T-helper 1 cell treated with Interleukin-12 subunit alpha and Interleukin-12 subunit beta and Interleukin-4 antibody, amounts not matched to agents 30 μg/mL and 1 μg/mL, for 36 hours (primary cell): Measurements from ENCODE around the gene PFDN1.

ENCODE experiments used
- H3K27ac Mint-ChIP-seq: one replicate; pipeline ENCODE4 v1.8.0; 2021; ENCODE audit warnings: mild to moderate bottlenecking, mixed read lengths
- H3K27me3 Mint-ChIP-seq: one replicate; pipeline ENCODE4 v1.8.0; 2021; ENCODE audit warnings: low read depth, mixed read lengths
- H3K36me3 Mint-ChIP-seq: one replicate; pipeline ENCODE4 v1.8.0; 2021; ENCODE audit warnings: low read depth, mixed read lengths
- H3K4me1 Mint-ChIP-seq: one replicate; pipeline ENCODE4 v1.8.0; 2021; ENCODE audit warnings: low read depth, mixed read lengths
- H3K4me3 Mint-ChIP-seq: one replicate; pipeline ENCODE4 v1.8.0; 2021; ENCODE audit warnings: mild to moderate bottlenecking, moderate library complexity, mixed read lengths
- H3K9me3 Mint-ChIP-seq: one replicate; pipeline ENCODE4 v1.8.0; 2021; ENCODE audit warnings: mixed read lengths

Gene PFDN1

DNA sequence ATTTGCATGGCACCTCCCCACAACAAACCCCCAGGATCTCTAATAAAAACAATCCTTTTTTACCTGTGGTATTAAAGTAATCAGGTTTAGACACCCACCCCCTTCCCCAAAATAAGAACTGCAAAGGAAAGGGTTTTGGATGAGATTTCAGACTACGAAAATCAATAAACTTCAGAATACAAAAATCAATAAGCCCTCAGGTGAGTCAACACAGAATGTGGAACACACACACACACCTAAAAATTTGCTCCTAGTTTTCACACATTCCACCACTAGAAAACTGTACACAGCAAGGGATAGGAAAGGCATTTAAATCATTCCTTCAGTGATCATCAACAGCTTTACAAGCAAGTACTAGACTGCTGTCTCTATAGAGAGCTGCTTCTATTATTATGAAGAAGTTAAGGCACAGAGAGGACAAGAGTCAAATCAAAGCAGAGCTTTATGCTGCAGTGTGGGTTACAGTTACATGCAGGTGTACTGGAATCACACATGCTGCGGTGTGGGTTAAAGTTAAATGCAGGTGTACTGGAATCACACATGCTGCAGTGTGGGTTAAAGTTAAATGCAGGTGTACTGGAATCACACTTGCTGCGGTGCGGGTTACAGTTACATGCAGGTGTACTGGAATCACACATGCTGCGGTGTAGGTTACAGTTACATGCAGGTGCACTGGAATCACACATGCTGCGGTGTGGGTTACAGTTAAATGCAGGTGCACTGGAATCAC, 36.3 kb downstream of the PFDN1 start:
- peak overlapping the region; percentile 5 for H3K4me3 Mint-ChIP-seq
- H3K27ac Mint-ChIP-seq: peak overlapping the region; percentile 74
- H3K9me3 Mint-ChIP-seq: no peaks in the 10 kb centered on the region
- peaks cover 15% of the 10 kb centered on the region for H3K36me3 Mint-ChIP-seq
- peaks cover 48% of the 10 kb centered on the region for H3K4me1 Mint-ChIP-seq
- no peaks in the 10 kb centered on the region for H3K27me3 Mint-ChIP-seq

DNA sequence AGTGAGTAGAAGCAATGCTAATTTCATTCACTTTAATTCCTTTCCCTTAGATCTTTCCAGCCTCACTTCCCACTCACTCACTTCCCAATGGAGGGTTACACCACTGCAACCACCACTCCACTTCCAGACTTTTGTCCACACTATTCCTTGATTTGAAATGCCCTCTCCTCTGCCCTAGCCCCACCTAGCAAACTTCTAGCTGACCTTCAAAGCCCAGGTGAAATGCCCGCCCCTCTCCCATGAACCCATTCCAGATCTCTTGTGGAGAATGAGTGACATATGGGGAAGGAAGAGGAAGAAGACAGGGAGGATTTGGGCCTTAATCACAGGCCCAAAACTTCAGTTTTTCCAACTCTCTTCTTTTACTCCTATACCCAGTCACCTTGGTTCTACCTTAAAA, 37.1 kb downstream of the PFDN1 start:
- H3K4me3 Mint-ChIP-seq: peak overlapping the region; percentile 58
- peak overlapping the region; percentile 74 for H3K27ac Mint-ChIP-seq
- H3K36me3 Mint-ChIP-seq: peaks cover 17% of the 10 kb centered on the region
- H3K4me1 Mint-ChIP-seq: peaks cover 53% of the 10 kb centered on the region
- H3K27me3 Mint-ChIP-seq: no peaks in the 10 kb centered on the region
- no peaks in the 10 kb centered on the region for H3K9me3 Mint-ChIP-seq

DNA sequence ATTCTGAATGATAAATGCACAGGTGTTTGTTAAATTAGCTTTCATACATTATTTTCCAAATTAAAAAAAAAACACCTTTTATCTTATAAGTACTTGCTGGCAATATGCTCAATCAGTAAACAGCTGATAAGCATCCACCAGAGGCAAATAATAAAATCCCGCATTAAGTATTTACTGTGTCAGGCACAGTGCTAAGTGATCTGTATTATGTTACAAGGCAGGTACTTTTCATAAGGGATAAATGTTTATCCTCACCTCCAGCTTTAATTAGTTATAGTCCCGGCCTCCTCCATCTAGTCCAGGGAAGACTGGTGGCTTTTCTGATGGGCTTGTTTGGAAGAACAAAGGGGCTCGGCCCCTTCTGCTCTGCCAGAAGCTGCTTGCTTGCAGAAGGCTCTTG, 40.1 kb downstream of the PFDN1 start:
- no peak overlapping the region for H3K27ac Mint-ChIP-seq
- H3K4me3 Mint-ChIP-seq: no peak overlapping the region
- H3K36me3 Mint-ChIP-seq: peaks cover 35% of the 10 kb centered on the region

DNA sequence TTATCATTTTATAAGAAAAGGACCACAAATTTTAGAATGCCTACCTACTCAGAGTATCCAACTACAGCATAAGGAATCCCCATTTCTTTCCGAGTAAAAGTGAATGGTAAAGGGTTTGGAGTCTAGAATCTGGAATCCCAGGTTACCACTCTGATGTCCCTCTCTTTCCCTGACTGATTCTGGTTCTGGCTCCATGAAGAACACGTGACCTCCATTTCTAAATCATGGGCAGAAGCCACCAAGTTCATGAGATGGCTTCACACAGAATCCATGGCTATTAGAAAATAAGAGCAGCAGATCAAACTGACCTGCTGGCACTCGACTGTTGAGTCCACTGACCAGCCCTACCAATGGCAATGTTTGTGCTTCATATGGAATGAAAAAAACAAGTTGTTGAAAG, 40.7 kb downstream of the PFDN1 start:
- peaks cover 72% of the 10 kb centered on the region for H3K4me1 Mint-ChIP-seq
- no peak overlapping the region for H3K27ac Mint-ChIP-seq
- peaks cover 41% of the 10 kb centered on the region for H3K36me3 Mint-ChIP-seq
- H3K27me3 Mint-ChIP-seq: no peaks in the 10 kb centered on the region
- H3K9me3 Mint-ChIP-seq: peaks cover 4% of the 10 kb centered on the region
- no peak overlapping the region for H3K4me3 Mint-ChIP-seq

More for the DNA sequence above, 40.1 kb downstream of the PFDN1 start:
- Mint-ChIP-seq H3K9me3 (peaks cover under 1% of the 10 kb centered on the region), H3K4me1 (peaks cover 72% of the 10 kb centered on the region), H3K27me3 (no peaks in the 10 kb centered on the region)

DNA sequence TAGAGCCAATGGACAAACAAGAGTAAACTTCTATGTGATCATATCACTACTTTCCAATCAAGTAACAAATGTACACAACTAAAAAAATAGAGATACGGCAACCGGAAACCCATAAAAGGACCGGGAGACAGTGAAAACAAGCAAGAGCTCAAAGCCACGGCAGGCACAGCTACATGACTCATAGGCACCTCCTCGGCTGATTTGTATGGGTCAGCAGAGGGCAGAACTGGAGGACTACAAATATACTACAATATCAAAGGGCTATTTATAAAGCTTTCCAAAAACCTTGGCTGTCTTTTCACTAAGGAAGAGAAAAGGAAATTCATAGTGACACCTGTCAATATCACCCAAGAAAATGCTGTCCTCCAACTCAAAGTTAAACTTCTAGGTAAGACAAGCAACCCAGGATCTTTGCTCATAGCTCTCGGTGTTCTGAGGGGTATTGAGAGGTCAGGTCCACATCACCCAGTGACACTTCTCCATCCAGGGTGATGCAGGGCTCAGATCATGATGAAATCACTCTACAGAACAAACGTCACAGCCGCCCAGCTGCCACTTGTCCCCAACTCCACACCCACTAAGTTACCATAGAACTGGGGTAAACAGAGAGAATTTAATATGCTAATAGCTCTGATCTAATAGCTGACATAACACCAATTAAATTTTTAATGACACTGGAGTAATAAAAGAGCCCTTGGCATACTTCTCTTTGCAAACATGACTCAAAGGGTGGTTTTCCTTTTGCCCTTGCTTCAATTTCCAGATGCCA, 41.3 kb downstream of the PFDN1 start:
- no peaks in the 10 kb centered on the region for H3K27me3 Mint-ChIP-seq
- peaks cover 42% of the 10 kb centered on the region for H3K36me3 Mint-ChIP-seq
- no peak overlapping the region for H3K4me3 Mint-ChIP-seq
- H3K4me1 Mint-ChIP-seq: peaks cover 68% of the 10 kb centered on the region
- H3K27ac Mint-ChIP-seq: peak overlapping the region; percentile 72
- peaks cover 4% of the 10 kb centered on the region for H3K9me3 Mint-ChIP-seq

DNA sequence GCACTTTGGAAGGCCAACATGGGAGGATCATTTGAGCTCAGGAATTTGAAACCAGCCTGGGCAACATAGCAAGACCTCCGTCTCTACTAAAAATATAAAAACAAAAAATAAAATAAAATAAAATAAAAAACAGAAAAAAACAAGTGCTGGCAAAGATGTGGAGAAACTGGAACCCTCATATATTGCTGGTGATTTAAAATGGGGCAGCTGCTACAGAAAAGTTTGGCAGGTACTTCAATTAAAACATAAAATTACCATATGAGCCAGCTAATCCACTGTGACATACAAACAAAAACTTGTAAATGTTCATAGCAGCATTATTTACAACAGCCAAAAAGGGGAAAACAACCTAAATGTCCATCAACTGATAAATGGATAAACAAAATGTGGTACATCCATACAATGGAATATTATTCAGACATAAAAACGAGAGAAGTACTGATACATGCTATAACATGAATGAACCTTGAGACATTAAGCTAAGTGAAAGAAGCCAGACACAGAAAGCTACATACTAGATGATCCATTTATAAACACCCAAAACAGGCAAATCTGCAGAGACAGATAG, 42.7 kb downstream of the PFDN1 start:
- Mint-ChIP-seq H3K27me3 (no peaks in the 10 kb centered on the region), H3K36me3 (peaks cover 33% of the 10 kb centered on the region), H3K9me3 (peaks cover 4% of the 10 kb centered on the region), H3K4me3 (no peak overlapping the region), H3K4me1 (peaks cover 54% of the 10 kb centered on the region), H3K27ac (no peak overlapping the region)

DNA sequence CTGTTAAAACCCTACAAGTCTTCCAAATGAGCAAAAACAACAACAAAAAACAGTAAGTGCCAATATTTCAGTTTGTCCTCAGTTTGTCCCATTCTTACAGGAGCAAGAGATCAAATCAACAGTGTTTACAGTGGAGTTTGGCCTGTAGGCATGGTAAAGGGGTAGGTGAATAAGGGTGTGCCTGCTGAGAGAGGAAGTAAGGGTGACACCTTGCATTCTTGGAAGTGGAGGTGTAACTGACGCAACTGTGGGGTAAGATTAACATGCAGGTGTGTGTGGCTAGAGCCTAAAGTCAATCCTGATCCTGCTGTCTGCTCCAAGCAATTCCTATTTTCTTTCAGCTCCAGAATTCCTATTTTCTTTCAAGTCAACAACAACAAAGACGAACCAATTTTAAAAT, 43.4 kb downstream of the PFDN1 start:
- Mint-ChIP-seq H3K36me3 (peaks cover 31% of the 10 kb centered on the region), H3K27ac (peak overlapping the region; percentile 73), H3K4me3 (peak overlapping the region; percentile 23), H3K27me3 (no peaks in the 10 kb centered on the region), H3K9me3 (peaks cover 4% of the 10 kb centered on the region), H3K4me1 (peaks cover 50% of the 10 kb centered on the region)

DNA sequence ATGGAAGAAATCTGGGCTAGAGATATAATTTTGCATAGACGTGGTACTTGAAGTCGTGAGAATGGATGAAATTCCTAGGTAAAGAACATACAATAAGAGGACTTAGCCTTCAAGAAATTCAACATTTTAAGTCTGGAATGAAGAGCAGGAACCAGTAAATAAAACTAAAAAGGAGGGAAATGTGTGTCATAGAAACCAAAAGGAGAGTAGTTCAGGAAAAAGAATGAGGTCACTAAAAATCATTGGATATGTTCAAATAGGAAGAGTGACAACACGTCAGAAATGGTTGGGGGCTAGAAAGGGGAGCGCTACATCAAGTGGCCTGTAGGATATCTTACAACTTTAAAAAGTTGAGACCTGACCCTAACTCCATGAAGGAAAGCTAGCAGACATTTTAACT, 44.0 kb downstream of the PFDN1 start:
- peak overlapping the region; percentile 15 for H3K4me3 Mint-ChIP-seq
- peaks cover 4% of the 10 kb centered on the region for H3K9me3 Mint-ChIP-seq
- peak overlapping the region; percentile 73 for H3K27ac Mint-ChIP-seq
- peaks cover 49% of the 10 kb centered on the region for H3K4me1 Mint-ChIP-seq
- peaks cover 28% of the 10 kb centered on the region for H3K36me3 Mint-ChIP-seq
- H3K27me3 Mint-ChIP-seq: no peaks in the 10 kb centered on the region

DNA sequence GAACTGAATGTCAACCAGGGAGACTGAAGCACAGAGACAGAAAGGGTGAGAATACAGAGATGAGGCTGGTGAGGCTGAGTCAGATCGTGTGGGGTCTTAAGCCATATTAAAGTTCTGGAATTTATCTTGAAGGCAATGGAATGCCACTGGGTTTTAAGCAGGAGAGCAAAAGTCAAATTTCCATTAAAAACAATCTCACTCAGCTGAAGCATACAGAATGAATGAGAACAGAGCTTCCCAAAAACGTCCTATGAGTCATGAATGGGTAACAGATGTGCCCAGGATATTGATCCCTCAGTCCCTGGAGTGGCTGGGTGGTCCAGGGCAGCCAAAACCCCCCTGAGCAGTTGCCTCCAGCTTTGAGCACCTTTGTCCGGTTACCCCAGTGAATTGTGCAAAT, 44.9 kb downstream of the PFDN1 start:
- Mint-ChIP-seq H3K4me3 (peak overlapping the region; percentile 27), H3K27ac (peak overlapping the region; percentile 77)

DNA sequence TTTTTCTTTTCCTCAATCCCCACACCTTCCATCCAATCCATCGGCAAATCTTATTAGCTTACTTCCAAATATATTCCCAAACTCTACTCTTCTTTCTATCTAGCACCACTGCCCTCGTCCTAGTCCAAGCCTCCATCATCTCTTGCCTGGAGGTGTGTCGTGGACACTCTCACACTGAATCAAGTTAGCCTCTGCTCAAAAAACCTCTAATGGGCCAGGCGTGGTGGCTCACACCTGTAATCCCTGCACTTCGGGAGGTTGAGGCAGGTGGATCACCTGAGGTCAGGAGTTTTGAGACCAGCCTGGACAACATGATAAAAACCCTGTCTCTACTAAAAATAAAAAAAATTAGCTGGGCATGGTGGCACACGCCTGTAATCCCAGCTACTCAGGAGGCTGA, 46.2 kb downstream of the PFDN1 start:
- H3K9me3 Mint-ChIP-seq: peaks cover 4% of the 10 kb centered on the region
- peaks cover 58% of the 10 kb centered on the region for H3K4me1 Mint-ChIP-seq
- H3K4me3 Mint-ChIP-seq: no peak overlapping the region
- peaks cover 30% of the 10 kb centered on the region for H3K36me3 Mint-ChIP-seq
- H3K27me3 Mint-ChIP-seq: no peaks in the 10 kb centered on the region
- no peak overlapping the region for H3K27ac Mint-ChIP-seq

More for the DNA sequence above, 44.9 kb downstream of the PFDN1 start:
- H3K9me3 Mint-ChIP-seq: peaks cover 4% of the 10 kb centered on the region
- H3K27me3 Mint-ChIP-seq: no peaks in the 10 kb centered on the region
- peaks cover 28% of the 10 kb centered on the region for H3K36me3 Mint-ChIP-seq
- peaks cover 52% of the 10 kb centered on the region for H3K4me1 Mint-ChIP-seq

DNA sequence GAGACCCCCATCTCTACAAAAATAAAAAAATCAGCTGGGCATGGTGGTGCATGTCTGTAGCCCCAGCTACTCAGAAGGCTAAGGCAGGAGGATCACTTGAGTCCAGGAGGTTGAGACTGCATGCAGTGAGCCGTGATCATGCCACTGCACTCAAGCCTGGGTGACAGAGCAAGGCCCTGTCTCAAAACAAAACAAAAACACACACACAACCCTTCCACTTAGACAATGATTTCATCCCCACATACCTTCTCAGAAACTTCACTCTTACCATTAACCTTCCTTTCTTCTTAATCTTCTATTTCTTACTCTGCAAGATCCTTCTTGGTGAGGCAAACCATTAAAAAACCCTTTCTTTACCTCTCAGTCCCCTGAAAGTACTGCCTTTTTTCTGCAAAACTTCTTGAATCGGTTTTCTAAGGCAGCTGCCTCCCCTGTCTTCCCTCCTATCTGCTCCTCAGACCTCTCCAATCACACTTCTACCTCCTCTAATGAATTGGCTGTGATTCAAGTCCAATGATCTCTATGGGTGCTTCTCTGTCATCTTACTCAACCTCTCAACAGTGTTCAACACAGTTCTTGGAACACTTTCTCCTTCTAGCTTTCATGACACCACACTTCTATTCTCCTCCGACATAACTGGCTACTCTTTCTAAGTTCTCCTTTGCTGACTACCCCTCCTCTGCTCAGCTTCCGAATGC, 47.3 kb downstream of the PFDN1 start:
- no peaks in the 10 kb centered on the region for H3K27me3 Mint-ChIP-seq
- no peak overlapping the region for H3K4me3 Mint-ChIP-seq
- H3K9me3 Mint-ChIP-seq: peaks cover 4% of the 10 kb centered on the region
- H3K36me3 Mint-ChIP-seq: peaks cover 31% of the 10 kb centered on the region
- H3K27ac Mint-ChIP-seq: no peak overlapping the region
- peaks cover 58% of the 10 kb centered on the region for H3K4me1 Mint-ChIP-seq

DNA sequence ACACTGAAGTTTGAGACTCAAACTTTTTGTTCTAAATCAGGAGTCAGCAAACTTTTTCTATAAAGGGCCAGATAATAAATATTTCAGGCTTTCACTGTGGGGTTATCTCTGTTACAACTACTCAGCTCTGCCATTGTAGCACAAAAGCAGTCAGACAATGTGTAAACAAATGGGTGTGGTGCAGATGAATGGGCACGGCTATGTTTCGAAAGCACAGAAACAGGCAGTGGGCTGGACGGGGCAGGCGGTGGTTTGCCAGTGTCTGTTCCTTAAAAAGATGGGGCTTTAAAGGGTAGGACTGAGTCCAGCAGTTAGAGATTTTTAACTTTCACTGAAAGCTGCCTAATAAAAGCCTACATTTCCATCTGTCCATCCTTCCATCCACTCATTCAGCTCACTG, 48.9 kb downstream of the PFDN1 start:
- H3K4me1 Mint-ChIP-seq: peaks cover 60% of the 10 kb centered on the region
- peaks cover 4% of the 10 kb centered on the region for H3K9me3 Mint-ChIP-seq
- no peak overlapping the region for H3K27ac Mint-ChIP-seq

DNA sequence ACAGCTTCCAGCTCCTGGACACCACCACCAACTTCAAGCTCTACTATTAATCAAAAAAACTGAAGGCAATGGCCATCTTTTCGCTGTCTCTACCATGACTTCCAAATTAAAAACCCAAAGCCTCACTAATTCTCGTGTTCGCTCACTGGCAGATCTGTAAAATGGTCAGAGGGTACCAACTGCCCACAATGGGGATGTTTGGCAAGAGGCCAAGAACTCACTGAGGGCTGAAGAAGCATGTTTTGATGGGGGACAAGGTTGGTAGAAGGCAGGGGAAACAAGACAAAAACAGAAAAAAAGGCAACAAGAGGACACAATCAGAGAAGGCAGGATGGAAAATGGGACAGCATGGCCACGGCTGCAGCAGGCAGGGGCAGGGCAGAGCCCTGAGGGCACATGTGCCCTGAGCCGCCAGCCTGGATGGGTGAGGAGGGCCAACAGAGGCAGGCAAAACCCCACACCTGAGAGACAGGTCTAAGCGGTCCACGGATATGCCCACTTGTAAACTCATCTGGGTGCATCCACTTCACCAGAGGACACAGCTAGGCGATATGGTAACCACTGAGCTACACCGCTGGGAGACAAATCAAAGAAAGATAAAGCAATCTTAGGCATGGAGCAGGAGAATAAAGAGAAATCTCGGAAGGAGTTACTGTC, 50.3 kb downstream of the PFDN1 start:
- Mint-ChIP-seq H3K36me3 (peaks cover 17% of the 10 kb centered on the region), H3K4me3 (peak overlapping the region; percentile 18), H3K4me1 (peaks cover 47% of the 10 kb centered on the region), H3K27me3 (no peaks in the 10 kb centered on the region), H3K9me3 (peaks cover under 1% of the 10 kb centered on the region), H3K27ac (peak overlapping the region; percentile 67)

More for the DNA sequence above, 48.9 kb downstream of the PFDN1 start:
- no peak overlapping the region for H3K4me3 Mint-ChIP-seq
- H3K36me3 Mint-ChIP-seq: peaks cover 29% of the 10 kb centered on the region
- no peaks in the 10 kb centered on the region for H3K27me3 Mint-ChIP-seq

DNA sequence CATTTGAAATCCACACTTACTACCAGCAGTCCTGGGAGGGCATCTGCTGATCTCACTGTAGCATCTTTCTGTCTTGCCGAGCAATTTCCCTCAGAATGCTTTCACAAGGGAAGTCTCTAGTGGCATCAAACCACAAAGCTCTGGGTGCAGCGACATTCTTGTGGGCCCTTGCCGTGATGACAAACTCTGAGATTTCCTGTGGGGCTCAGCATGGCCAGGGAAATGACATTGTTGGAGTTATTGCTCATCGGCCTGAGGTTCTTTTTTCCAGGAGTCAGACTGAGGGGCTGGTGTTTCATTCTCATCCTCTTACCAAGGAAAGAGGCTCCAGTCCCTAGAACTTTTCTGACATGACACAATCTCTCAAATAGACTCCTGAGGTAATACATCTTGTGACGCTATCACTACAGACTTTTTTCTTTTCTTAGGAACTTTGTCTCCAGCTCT, 51.4 kb downstream of the PFDN1 start:
- H3K36me3 Mint-ChIP-seq: peaks cover 13% of the 10 kb centered on the region
- H3K9me3 Mint-ChIP-seq: no peaks in the 10 kb centered on the region
- H3K4me3 Mint-ChIP-seq: peak overlapping the region; percentile 51
- H3K4me1 Mint-ChIP-seq: peaks cover 51% of the 10 kb centered on the region
- no peaks in the 10 kb centered on the region for H3K27me3 Mint-ChIP-seq
- peak overlapping the region; percentile 67 for H3K27ac Mint-ChIP-seq
